Lower lobe of right lung (tissue), 2 donors: Measurements from ENCODE around the gene ADGRE2. TPM values are rescaled to one million over a fixed set of nuclear protein-coding genes. Genes with fewer than 3 reads are reported as not detected.

ENCODE experiments used
- ATAC-seq, 2 donors: fragments of 200-7000 bp; cut with Tn5 transposase; one replicate each; pipeline ENCODE4 v1.9.1; 2020 to 2022; ENCODE audit warnings: mild to moderate bottlenecking in 2 of 2, moderate library complexity in 2 of 2
- DNase-seq: peaks from one replicate; pipeline ENCODE4 v3.0.0-alpha.2; 2020
- H3K27ac ChIP-seq: fragments of 200-600 bp; one replicate; pipeline ENCODE4 v1.8.0; 2022
- H3K27me3 ChIP-seq: fragments of 200-600 bp; one replicate; pipeline ENCODE4 v1.8.0; 2022; ENCODE audit warnings: low read depth
- H3K36me3 ChIP-seq: fragments of 200-600 bp; one replicate; pipeline ENCODE4 v1.8.0; 2022; ENCODE audit warnings: mild to moderate bottlenecking
- H3K4me1 ChIP-seq: fragments of 200-600 bp; one replicate; pipeline ENCODE4 v1.8.0; 2022
- H3K4me3 ChIP-seq: fragments of 200-600 bp; one replicate; pipeline ENCODE4 v1.8.0; 2022; ENCODE audit warnings: mild to moderate bottlenecking
- H3K9me3 ChIP-seq: fragments of 200-600 bp; one replicate; pipeline ENCODE4 v1.8.0; 2022
- CTCF ChIP-seq: fragments of 200-600 bp; IDR thresholded peaks from one replicate; pipeline ENCODE4 v1.8.0; 2022; ENCODE audit warnings: antibody characterized with exemption, mild to moderate bottlenecking
- intact Hi-C: fragments of 100-400 bp; cut with DNase I; formaldehyde crosslinking; loops from one replicate; pipeline ENCODE4 v1.11.0; 2022
- total RNA-seq: library from RNA; stranded (reverse); fragmentation: NEBNext Ultra II Directional; extraction: Animal tissue kit (Norgen Biotek cat#: 25700); gene quantifications from one replicate; pipeline ENCODE4 v1.2.1, GENCODE V29; 2021
- donor health status: DM: no; HTN: yes; CAD: no; lungs with severe emphysema.

Gene ADGRE2
- total RNA-seq, 1 donor from 2014 or later: 19.9 TPM

GRCh38 chr19:14761607-14762006, 16.8 kb downstream of the ADGRE2 start:
- no peak for DNase-seq
- no peaks in the 10 kb centered on the region for H3K27me3 ChIP-seq
- no peak overlapping the region for H3K4me3 ChIP-seq
- H3K4me1 ChIP-seq: no peaks in the 10 kb centered on the region
- no peak for ATAC-seq
- no peaks in the 10 kb centered on the region for H3K36me3 ChIP-seq
- no peak overlapping the region for H3K27ac ChIP-seq
- H3K9me3 ChIP-seq: no peaks in the 10 kb centered on the region
- intact Hi-C loops: no loop called here
- no peak for TF ChIP-seq CTCF

- Histone ChIP-seq H3K4me1 (no peaks in the 10 kb centered on the region), H3K4me3 (no peak overlapping the region), H3K36me3 (no peaks in the 10 kb centered on the region), H3K9me3 (no peaks in the 10 kb centered on the region), H3K27ac (no peak overlapping the region), H3K27me3 (no peaks in the 10 kb centered on the region)
- intact Hi-C loops: no loop called here
- no peak for TF ChIP-seq CTCF
- DNase-seq (no peak), ATAC-seq (no peak)
Measured at GRCh38 chr19:14758816-14759215, 19.5 kb downstream of the ADGRE2 start.

- intact Hi-C loops: no loop called here
- DNase-seq (no peak), ATAC-seq (no peak)
- H3K27me3 ChIP-seq: no peaks in the 10 kb centered on the region
- no peaks in the 10 kb centered on the region for H3K9me3 ChIP-seq
- no peak overlapping the region for H3K27ac ChIP-seq
- H3K4me1 ChIP-seq: no peaks in the 10 kb centered on the region
- no peaks in the 10 kb centered on the region for H3K36me3 ChIP-seq
- TF ChIP-seq CTCF: no peak
- H3K4me3 ChIP-seq: no peak overlapping the region
Measured at GRCh38 chr19:14748601-14749000, 29.8 kb downstream of the ADGRE2 start.

GRCh38 chr19:14746886-14747285, 31.5 kb downstream of the ADGRE2 start:
- Histone ChIP-seq H3K9me3 (no peaks in the 10 kb centered on the region), H3K4me1 (no peaks in the 10 kb centered on the region), H3K27me3 (no peaks in the 10 kb centered on the region), H3K36me3 (no peaks in the 10 kb centered on the region), H3K4me3 (no peak overlapping the region), H3K27ac (no peak overlapping the region)
- DNase-seq (no peak), ATAC-seq (no peak)
- no peak for TF ChIP-seq CTCF
- intact Hi-C loops: no loop called here

GRCh38 chr19:14735915-14736314, 42.4 kb downstream of the ADGRE2 start:
- H3K4me3 ChIP-seq: no peak overlapping the region

More at GRCh38 chr19:14735915-14736314, 42.4 kb downstream of the ADGRE2 start:
- ATAC-seq (no peak), DNase-seq (no peak)
- Histone ChIP-seq H3K4me1 (no peaks in the 10 kb centered on the region), H3K9me3 (no peaks in the 10 kb centered on the region), H3K36me3 (no peaks in the 10 kb centered on the region), H3K27ac (no peak overlapping the region), H3K27me3 (no peaks in the 10 kb centered on the region)
- intact Hi-C loops: no loop called here
- no peak for TF ChIP-seq CTCF
